IPS-18c (cell line): ENCODE results near the gene HS6ST1.
A peak's percentile ranks its signal among the peaks of the same experiment; 100 is the strongest.

Experiments
- H3K4me3 ChIP-seq: 2 replicates; pipeline ENCODE4 v1.7.0; 2013; ENCODE audit warnings: low read depth, mild to moderate bottlenecking, low read length, moderate library complexity; ENCODE audit not compliant: insufficient read depth
- H3K9me3 ChIP-seq: one replicate; pipeline ENCODE4 v1.6.1; 2013; ENCODE audit warnings: mild to moderate bottlenecking, low read length, moderate library complexity; ENCODE audit not compliant: control insufficient read depth, insufficient read depth

HS6ST1 gene, protein sequence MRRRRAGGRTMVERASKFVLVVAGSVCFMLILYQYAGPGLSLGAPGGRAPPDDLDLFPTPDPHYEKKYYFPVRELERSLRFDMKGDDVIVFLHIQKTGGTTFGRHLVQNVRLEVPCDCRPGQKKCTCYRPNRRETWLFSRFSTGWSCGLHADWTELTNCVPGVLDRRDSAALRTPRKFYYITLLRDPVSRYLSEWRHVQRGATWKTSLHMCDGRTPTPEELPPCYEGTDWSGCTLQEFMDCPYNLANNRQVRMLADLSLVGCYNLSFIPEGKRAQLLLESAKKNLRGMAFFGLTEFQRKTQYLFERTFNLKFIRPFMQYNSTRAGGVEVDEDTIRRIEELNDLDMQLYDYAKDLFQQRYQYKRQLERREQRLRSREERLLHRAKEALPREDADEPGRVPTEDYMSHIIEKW

DNA sequence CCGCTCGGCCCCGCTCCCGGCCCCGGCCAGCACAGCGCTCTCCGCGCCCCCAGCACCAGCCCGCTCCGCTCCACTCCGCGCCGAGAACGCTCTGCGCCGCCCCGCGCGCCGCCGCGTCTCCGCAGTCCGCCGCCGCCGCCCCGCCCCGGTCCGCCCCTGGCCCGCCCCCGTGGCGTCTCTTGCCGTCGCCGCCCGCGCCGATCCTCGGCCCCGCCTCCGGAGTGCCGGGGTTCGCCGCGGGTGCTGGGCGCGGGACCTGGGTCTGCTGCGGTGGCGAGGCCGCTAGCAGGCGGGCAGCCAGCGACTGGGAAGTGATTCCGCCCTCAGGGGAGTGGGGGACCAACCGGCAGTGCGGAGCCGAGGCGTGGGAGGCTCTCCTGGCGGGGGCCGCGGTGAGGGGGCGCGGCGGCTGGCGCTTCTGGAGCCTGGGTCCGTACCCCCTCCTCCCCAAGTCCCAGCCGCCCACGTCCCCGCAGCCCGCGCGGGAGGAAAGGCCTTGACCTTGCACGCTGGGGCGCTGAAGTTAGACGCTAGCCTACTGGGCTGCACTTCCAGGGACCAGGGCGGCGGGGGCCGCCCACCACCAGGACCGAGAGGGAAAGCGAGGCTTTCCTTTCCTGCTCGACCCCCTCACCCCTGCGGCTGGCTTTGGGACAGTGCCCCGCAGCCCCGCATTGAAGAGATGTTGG, at the start of gene HS6ST1:
Gene HS6ST1, minus strand, starts transcription at position 93 of the 689 bp plus-strand sequence. CDS start 305 bp downstream, outside the sequence.
- Histone ChIP-seq H3K4me3 (peak within 1 kb of the TSS; percentile 77), H3K9me3 (no peaks in the 10 kb centered on the region)

DNA sequence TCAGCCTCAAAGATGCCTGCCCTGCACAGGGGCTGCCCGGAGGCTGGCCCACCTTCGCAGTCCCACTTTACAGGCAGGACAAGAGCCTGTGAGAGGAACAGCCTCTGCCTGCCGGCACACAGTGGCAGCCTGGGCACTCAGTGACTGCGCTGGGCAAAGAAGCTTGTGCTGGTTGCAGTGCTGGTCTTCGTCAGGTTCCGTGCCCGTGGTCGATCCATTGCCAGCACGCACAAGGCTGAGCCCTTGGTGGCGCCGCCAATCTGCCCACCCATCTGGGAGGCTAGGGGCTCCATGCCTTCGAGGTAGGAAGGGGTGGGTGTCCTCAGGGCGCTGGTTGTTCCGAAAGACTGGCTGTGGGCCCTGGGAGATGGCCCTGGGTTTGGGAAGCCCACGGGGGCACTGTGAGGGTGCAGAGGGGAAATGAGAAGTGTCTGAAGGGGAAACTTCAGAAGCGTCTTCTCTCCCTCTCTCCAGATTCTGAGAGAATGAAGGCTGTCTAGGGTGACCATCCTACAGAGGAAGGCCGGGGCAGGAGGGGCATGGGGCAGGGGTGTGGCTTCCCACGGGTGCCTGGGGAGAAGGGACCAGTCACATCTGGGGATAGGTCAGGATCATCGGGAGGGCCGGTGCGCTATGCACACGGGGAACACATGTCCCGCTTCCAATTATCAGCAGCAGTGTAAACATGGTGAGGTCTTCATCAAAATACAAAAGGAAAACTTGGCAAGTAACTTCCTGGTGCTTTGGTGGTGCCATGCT, 49.1 kb upstream of the HS6ST1 start:
- no peaks in the 10 kb centered on the region for H3K9me3 ChIP-seq

GRCh38 chr2:128366713-128367511, 48.2 kb upstream of the HS6ST1 start:
- Histone ChIP-seq H3K9me3 (no peaks in the 10 kb centered on the region), H3K4me3 (no peak overlapping the region)

More for the DNA sequence above, 49.1 kb upstream of the HS6ST1 start:
- H3K4me3 ChIP-seq = no peak overlapping the region

- Histone ChIP-seq H3K4me3 (no peak overlapping the region), H3K9me3 (no peaks in the 10 kb centered on the region)
Measured at GRCh38 chr2:128365217-128365905, 46.7 kb upstream of the HS6ST1 start.

DNA sequence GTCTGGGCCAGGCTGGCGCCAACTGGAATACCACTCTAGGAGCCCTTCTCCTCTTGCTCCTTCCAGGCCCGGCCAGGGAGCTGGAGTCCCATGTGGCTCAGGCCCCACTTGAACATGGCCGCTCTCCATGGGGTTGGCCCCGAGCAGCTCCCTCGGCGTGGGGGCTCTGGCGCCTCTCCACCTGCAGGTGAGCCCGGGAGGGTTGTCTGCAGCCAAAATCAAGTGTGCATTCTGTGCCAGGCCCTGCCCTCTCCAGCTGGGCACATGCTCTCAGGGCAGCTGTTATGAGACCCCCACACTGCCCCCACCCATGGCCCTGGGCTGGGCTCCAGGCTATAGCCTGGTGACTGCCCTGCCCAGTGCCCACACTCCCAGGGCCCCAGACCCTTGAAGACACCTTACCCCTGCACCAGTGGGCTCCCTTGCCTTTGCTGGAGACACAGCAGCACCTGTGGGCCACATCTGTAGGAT, 45.8 kb upstream of the HS6ST1 start:
- no peaks in the 10 kb centered on the region for H3K9me3 ChIP-seq

DNA sequence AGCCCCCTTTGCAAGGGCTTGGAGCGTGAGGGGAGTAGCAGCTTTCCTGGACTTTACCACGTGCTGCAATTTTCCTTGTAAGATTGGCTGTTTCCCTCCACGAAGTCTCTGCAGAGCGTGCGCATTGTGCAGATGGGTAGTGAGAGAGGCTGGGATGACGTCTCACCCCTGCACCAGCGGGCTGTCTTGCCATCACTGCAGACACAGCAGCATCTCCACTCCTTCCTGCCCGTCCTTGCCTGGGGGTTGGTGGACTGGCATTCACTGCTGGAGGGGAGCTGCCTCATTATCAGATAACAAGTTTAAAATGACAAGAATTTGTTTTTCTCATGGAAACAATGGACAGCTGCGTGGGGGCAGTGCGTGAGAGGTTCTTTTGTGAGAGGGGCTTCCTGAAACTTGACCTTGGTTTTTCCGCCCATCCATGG, 45.3 kb upstream of the HS6ST1 start:
- Histone ChIP-seq H3K9me3 (no peaks in the 10 kb centered on the region), H3K4me3 (no peak overlapping the region)

More for the DNA sequence above, 45.8 kb upstream of the HS6ST1 start:
- H3K4me3 ChIP-seq = no peak overlapping the region

DNA sequence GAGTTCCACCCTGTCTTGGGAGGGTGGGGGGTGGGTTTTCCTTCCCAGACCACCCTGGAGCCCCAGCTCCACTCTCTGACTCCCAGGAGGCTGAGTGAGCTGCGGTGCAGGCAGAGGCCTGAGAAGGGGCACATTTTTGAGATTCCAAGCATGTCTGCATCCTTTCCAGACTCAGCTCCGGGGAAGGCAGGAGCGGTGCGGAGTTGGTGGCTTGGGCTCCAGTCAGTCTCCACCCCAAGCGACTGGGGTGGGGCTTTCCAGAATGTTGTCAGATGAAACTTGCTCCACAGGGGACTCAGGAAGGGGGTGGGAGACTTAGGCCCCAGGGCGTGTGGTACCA, 44.2 kb upstream of the HS6ST1 start:
- H3K4me3 ChIP-seq = no peak overlapping the region

DNA sequence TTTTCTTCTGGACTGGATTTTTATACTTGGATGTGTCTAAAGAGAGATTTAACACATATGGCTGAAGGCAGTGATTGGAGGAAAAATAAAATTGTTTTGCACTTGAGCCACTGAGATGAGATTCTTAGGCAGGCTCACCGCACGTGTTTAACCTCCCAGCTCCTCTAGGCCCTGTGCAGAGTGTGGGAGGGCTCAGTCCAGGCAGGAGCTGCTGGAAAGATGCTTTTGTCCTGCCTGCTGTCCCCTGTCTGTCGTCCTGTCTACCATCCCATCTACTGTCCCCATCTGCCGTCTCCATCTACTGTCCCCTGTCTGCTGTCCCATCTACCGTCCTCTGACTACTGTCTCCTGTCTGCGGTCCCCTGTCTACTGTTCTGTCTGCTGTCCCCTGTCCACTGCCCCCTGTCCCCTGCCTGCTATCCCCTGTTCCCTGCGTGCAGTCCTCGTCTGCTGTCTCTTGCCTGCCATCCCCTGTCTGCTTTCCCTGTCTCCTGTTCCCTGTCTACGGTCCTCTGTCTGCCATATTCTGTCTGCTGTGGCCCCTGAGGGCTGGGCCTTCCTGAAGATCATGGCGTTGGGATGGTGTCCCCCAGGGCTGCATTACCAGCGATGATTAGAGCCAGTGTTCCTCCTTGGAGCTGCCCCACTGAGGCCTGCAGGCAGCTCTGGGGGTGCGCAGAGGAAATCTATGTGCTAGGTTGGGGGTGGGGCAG, 43.7 kb upstream of the HS6ST1 start:
- Histone ChIP-seq H3K4me3 (no peak overlapping the region), H3K9me3 (no peaks in the 10 kb centered on the region)

More for the DNA sequence above, 44.2 kb upstream of the HS6ST1 start:
- no peaks in the 10 kb centered on the region for H3K9me3 ChIP-seq

DNA sequence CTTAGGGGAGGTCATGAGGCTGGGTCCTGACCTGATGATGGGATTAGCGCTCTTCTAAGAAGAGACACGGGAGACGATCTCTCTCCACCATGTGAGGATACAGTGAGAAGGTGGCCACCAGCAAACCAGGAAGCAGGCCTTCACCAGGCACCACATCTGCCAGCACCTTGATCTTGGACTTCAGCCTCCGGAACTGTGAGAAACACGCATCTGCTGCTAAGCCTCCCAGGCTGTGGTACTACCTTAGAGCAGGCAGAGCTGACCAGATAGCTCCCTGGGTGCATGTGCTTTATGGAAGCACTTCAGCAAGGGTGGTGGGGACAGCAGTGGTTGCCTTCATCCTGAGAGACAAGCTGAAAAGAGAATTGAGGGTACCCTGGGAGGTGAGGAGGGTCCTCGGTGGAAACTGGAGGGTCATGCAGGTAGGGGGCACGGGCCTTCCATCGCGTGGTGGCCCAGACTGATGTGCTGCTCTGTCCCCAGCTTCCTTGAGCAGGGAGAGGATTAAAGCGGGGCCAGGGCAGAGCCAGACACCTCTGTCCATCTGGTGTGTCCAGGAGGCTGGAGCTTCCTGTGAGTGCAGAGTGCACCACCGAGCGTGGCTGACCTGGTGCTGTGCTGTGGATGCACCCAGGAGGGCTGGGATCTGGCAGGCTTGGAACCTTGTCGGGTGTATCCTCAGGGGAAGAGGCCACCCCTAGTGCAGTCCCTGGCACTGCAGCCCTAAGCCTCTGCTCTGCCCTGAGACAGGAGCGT, 42.9 kb upstream of the HS6ST1 start:
- H3K9me3 ChIP-seq = no peaks in the 10 kb centered on the region

GRCh38 chr2:128360711-128361110, 42.0 kb upstream of the HS6ST1 start:
- no peaks in the 10 kb centered on the region for H3K9me3 ChIP-seq
- no peak overlapping the region for H3K4me3 ChIP-seq

More for the DNA sequence above, 42.9 kb upstream of the HS6ST1 start:
- no peak overlapping the region for H3K4me3 ChIP-seq

DNA sequence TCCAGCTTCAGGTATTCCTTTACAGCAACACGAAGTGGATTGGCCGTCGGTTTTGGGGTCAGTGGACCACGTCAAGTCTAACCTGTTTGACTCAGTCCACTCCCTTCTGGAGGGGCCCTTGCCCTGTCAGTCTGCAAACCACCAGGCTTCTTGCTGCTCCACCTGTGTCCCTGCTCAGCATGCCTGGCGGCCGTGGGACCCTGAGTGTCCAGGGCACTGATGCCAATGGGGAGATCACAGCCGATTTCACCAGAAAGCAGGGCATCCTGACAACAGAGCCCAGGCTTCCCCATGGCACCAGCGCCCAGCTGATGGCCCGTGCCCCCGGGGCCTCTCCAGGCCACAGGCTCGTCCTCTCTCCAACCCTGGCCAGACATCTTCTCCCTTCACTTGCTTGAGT, 41.2 kb upstream of the HS6ST1 start:
- Histone ChIP-seq H3K4me3 (no peak overlapping the region), H3K9me3 (no peaks in the 10 kb centered on the region)

DNA sequence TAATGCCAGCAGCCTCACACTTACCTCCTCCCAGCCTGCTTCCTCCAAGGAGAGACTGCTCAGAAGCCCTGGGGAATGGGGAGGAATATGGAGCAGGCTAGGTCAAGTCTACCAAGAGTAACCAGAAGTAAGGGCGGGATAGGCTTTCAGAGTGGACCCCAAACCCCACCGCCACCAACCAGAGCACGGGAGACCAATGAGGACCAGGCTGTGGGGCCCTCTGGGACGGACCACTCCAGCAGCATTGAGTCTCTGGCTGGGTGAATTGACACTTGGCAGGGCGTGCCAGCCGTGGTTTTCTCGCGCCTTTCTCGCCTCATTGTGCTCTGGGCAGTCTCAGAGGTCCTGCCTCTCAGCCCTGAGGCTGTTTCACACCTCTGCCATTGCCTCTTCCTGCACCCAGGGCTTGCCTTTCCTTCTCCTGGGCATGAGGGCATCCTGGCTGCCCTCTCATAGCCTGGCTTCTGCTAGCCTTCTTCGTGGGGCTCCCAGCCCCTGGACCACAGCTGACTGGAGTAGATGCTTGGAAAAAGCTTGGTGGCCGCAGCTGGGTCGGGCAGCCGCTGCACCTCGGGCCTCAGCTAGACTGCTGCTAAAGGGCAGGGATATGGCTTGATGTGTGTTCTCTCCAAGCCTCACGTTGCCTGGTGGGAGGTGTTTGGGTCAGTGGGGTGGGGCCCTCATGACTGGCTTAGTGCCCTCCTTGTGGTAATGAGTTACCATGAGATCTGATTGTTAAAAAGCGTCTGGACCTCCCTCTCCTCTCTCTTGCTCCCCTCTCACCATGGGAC, 40.5 kb upstream of the HS6ST1 start:
- no peak overlapping the region for H3K4me3 ChIP-seq
- no peaks in the 10 kb centered on the region for H3K9me3 ChIP-seq

- Histone ChIP-seq H3K4me3 (no peak overlapping the region), H3K9me3 (no peaks in the 10 kb centered on the region)
Measured at GRCh38 chr2:128357506-128358370, 39.1 kb upstream of the HS6ST1 start.

DNA sequence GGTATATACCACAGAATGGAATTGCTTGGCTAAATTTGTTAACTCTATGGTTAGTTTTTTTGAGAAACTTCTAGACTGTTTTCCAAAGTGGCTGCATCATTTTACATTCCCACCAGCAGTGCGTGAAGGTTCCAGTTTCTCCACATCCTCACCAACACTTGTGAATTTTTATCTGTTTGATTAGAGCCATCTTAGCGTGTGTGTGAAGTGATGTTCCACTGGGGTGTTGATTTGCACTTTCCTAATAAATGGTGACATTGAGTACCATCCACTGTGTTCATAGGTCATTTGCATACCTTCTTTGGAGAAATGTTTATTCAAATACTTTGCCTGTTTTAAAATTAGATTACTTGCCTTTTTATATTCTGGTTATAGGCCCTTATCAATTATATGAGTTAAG, 37.5 kb upstream of the HS6ST1 start:
- Histone ChIP-seq H3K4me3 (no peak overlapping the region), H3K9me3 (peaks cover 3% of the 10 kb centered on the region)
